OCI-LY7 (cell line): ENCODE results near the gene CCDC87. TPM values are rescaled to one million over a fixed set of nuclear protein-coding genes. Genes with fewer than 3 reads are reported as not detected.
"Not testable (repeated sequence)": the region's sequence is repeated elsewhere in the genome, so short reads cannot be mapped to it uniquely, and the experiment has no call there.

ENCODE experiments used
- BruUV-seq: library from RNA; stranded (reverse); fragments of 400-500 nt; replicated peaks from 2 replicates; lab custom pipeline; 2021; lab: Mats Ljungman, UMichigan
- CTCF ChIA-PET: fragments of 300-600 bp; sonication (Branson Sonifier 250); formaldehyde crosslinking; loops from one replicate; lab custom pipeline; 2022; ENCODE audit warnings: antibody characterized with exemption; ENCODE audit not compliant: unreplicated experiment; lab: Charles Lee
- POLR2A ChIA-PET: fragments of 300-600 bp; sonication (Branson Sonifier 250); formaldehyde crosslinking; loops from one replicate; lab custom pipeline; 2022; ENCODE audit warnings: antibody characterized with exemption; lab: Charles Lee
- DNase-seq: peaks from one replicate; pipeline ENCODE4 v3.0.0-alpha.2; 2015; ENCODE audit warnings: low spot score
- H2AFZ ChIP-seq: fragments of 200-600 bp; sonication (generic), shearing (Covaris generic); 2 replicates; pipeline ENCODE4 v1.6.1; 2014; ENCODE audit warnings: mild to moderate bottlenecking, antibody characterized with exemption, low read length, moderate library complexity
- H3K27ac ChIP-seq: fragments of 200-600 bp; sonication (generic); 2 replicates; pipeline ENCODE4 v1.5.1; 2014; ENCODE audit warnings: mixed run types, low read depth, mild to moderate bottlenecking, moderate library complexity, low read length, inconsistent platforms; ENCODE audit not compliant: poor library complexity, severe bottlenecking
- H3K36me3 ChIP-seq: fragments of 200-600 bp; sonication (generic); 2 replicates; pipeline ENCODE4 v1.6.1; 2014; ENCODE audit warnings: mild to moderate bottlenecking, antibody characterized with exemption, low read length, moderate library complexity, mixed read lengths; ENCODE audit not compliant: insufficient read depth
- H3K4me1 ChIP-seq: fragments of 200-600 bp; sonication (generic); 2 replicates; pipeline ENCODE4 v1.5.1; 2014; ENCODE audit warnings: mild to moderate bottlenecking, low read length; ENCODE audit not compliant: insufficient read depth, poor library complexity, severe bottlenecking
- H3K4me2 ChIP-seq: fragments of 200-600 bp; sonication (generic); 2 replicates; pipeline ENCODE4 v1.6.1; 2014; ENCODE audit warnings: mild to moderate bottlenecking, low read length
- H3K4me3 ChIP-seq: fragments of 200-600 bp; sonication (generic); 2 replicates; pipeline ENCODE4 v1.5.1; 2014; ENCODE audit warnings: mild to moderate bottlenecking, low read depth, low read length; ENCODE audit not compliant: poor library complexity, severe bottlenecking
- H3K79me2 ChIP-seq: fragments of 200-600 bp; sonication (generic); 2 replicates; pipeline ENCODE4 v1.6.1; 2016; ENCODE audit warnings: low read depth, mild to moderate bottlenecking, low read length, moderate library complexity, mixed read lengths; ENCODE audit not compliant: insufficient read depth
- H3K9me2 ChIP-seq: fragments of 200-600 bp; sonication (generic); 2 replicates; pipeline ENCODE4 v1.6.1; 2016; ENCODE audit warnings: mild to moderate bottlenecking, low read length, mixed read lengths; ENCODE audit not compliant: insufficient read depth
- H3K9me3 ChIP-seq: fragments of 200-600 bp; sonication (generic); 2 replicates; pipeline ENCODE4 v1.6.1; 2014; ENCODE audit warnings: mild to moderate bottlenecking, mixed run types, low read length, mixed read lengths
- H4K20me1 ChIP-seq: fragments of 200-600 bp; sonication (generic); 2 replicates; pipeline ENCODE4 v1.6.1; 2014; ENCODE audit warnings: mild to moderate bottlenecking, antibody characterized with exemption, low read length, moderate library complexity, mixed read lengths; ENCODE audit not compliant: insufficient read depth
- EZH2phosphoT487 ChIP-seq: fragments of 200-600 bp; sonication (generic); IDR thresholded peaks from 2 replicates; pipeline ENCODE4 v1.6.1; 2018; ENCODE audit warnings: low read depth, borderline replicate concordance, mild to moderate bottlenecking, mixed run types, antibody characterized with exemption, low read length, moderate library complexity, mixed read lengths
- intact Hi-C: fragments of 100-400 bp; cut with micrococcal nuclease; formaldehyde crosslinking; loops from one replicate; pipeline ENCODE4 v1.10.0; 2022; ENCODE audit not compliant: unreplicated experiment
- total RNA-seq, 2 experiments: library from RNA; depleted of rRNA in 1 of 2; stranded (reverse); fragments of >200 nt in 1 of 2; shearing (Covaris generic) in 1 of 2; gene quantifications; 2 replicates each; pipeline ENCODE4 v1.2.3, GENCODE V29; 2014 to 2022
- TF ChIP-seq, protein P1 (sequence below): fragments of 200-600 bp; sonication (generic); conservative IDR thresholded peaks from 2 replicates; pipeline ENCODE4 v1.5.1; 2014; ENCODE audit warnings: mild to moderate bottlenecking, antibody characterized with exemption, low read length, moderate library complexity, mixed read lengths

The CCDC87 gene
- total RNA-seq, 2 experiments from 2014 or later = 0.13 to 0.36 TPM

DNA sequence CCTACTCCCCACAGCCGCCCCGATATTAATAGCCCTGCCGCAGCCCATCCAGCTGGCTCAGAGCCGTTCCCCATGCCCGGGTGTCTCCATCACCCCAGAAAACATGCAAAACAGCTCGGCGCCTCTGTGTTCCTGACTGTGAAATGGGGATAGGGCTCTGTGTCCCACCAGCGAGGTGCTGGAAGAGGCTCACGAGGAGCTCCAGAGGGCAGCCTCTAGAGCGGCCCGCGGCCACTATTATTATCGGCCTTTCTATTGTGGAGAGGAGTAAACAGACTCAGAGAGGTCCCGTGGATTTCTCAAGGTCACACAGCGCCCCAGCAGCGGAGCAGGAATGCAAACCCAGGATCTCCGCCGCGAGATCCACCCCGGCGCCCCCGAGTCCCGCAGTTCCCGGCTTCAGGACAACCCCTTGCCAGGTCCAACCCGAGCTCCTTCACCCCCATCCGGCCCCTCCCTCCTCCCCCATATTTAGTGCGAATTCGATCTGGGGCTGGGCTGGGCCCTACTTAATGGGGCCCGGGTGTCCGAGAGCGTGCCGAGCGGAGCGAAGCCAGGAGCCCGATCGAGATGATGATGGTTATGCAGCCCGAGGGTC is 46.4 kb downstream of the CCDC87 start, which contains the start of gene ACTN3:
TSS of gene ACTN3 (plus strand) at position 536 of the 598 bp plus-strand sequence. CDS start at position 571, 35 bp downstream.
- Histone ChIP-seq H3K4me1 (peaks cover 33% of the 10 kb centered on the region), H3K27ac (peak within 1 kb of the TSS; percentile 79), H3K36me3 (peaks cover 12% of the 10 kb centered on the region), H3K4me3 (peak within 1 kb of the TSS; percentile 89), H3K4me2 (peak within 1 kb of the TSS; percentile 86), H3K9me2 (no peaks in the 10 kb centered on the region), H3K9me3 (no peaks in the 10 kb centered on the region), H4K20me1 (no peaks in the 10 kb centered on the region), H2AFZ (peak within 1 kb of the TSS; percentile 88), H3K79me2 (peaks cover 9% of the 10 kb centered on the region; the same call in 1 of the 2 replicates)
- ChIA-PET POLR2A (interaction anchor here (0.6 to 2.8 kb wide), 6 partner anchors 48 to 582 kb away, joined by 3 to 11 read pairs (median 4); partner anchors contain the start of gene RBM4B), CTCF (interaction anchor here (0.6 to 1.5 kb wide), 3 partner anchors 65 to 132 kb away, joined by 3 to 7 read pairs (median 3); partner anchors contain the start of genes MRPL11 and RBM4B)
- BruUV-seq = no TSS peak
- DNase-seq = no peak
- TF ChIP-seq, protein P1, sequence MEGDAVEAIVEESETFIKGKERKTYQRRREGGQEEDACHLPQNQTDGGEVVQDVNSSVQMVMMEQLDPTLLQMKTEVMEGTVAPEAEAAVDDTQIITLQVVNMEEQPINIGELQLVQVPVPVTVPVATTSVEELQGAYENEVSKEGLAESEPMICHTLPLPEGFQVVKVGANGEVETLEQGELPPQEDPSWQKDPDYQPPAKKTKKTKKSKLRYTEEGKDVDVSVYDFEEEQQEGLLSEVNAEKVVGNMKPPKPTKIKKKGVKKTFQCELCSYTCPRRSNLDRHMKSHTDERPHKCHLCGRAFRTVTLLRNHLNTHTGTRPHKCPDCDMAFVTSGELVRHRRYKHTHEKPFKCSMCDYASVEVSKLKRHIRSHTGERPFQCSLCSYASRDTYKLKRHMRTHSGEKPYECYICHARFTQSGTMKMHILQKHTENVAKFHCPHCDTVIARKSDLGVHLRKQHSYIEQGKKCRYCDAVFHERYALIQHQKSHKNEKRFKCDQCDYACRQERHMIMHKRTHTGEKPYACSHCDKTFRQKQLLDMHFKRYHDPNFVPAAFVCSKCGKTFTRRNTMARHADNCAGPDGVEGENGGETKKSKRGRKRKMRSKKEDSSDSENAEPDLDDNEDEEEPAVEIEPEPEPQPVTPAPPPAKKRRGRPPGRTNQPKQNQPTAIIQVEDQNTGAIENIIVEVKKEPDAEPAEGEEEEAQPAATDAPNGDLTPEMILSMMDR = no peak
- TF ChIP-seq EZH2phosphoT487 = no peak
- intact Hi-C loops = loop anchor here (1.0 kb wide), 1 partner anchor 66 kb away; the partner anchor contains the start of gene DPP3

- H2AFZ ChIP-seq = peak within 1 kb of the TSS; percentile 88
- DNase-seq = peak; percentile 91
- POLR2A ChIA-PET = interaction anchor here (0.8 to 2.8 kb wide), 5 partner anchors 12 to 132 kb away, joined by 3 to 11 read pairs (median 4); partner anchors contain the start of gene RBM4B
- H3K9me3 ChIP-seq = no peaks in the 10 kb centered on the region
- intact Hi-C loops = loop anchor here (1.0 kb wide), 1 partner anchor 66 kb away; the partner anchor contains the start of gene DPP3
- H4K20me1 ChIP-seq = no peaks in the 10 kb centered on the region
- peaks cover 9% of the 10 kb centered on the region; the same call in 1 of the 2 replicates for H3K79me2 ChIP-seq
- H3K4me1 ChIP-seq = peaks cover 33% of the 10 kb centered on the region
- BruUV-seq = no TSS peak
- peaks cover 13% of the 10 kb centered on the region for H3K36me3 ChIP-seq
- H3K9me2 ChIP-seq = no peaks in the 10 kb centered on the region
- H3K4me3 ChIP-seq = peak within 1 kb of the TSS; percentile 89
- H3K27ac ChIP-seq = peak within 1 kb of the TSS; percentile 79
- CTCF ChIA-PET = interaction anchor here (0.6 to 1.5 kb wide), 3 partner anchors 65 to 132 kb away, joined by 3 to 7 read pairs (median 3); partner anchors contain the start of genes MRPL11 and RBM4B
- peak within 1 kb of the TSS; percentile 86 for H3K4me2 ChIP-seq
- TF ChIP-seq, protein P1 = no peak
- no peak for TF ChIP-seq EZH2phosphoT487
These were observed 47.0 kb downstream of the CCDC87 start, which contains the start of gene ZDHHC24 for GRCh38 chr11:66545701-66546367. Gene ZDHHC24 (minus strand): TSS chr11:66546048. CDS start chr11:66546003, 45 bp downstream.

DNA sequence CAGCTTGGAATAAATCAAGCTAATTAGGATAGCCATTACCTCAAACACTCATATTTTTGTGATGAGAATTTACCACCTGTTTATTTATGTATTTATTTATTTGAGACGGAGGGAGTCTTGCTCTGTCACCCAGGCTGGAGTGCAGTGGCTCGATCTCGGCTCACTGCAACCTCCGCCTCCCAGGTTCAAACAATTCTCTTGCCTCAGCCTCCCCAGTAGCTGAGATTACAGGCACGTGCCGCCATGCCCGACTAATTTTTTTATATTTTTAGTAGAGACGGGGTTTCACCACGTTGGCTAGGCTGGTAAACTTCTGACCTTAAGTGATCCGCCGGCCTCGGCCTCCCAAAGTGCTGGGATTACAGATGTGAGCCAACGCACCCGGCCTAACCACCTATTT is 47.9 kb downstream of the CCDC87 start:
- ChIA-PET POLR2A (interaction anchor here (0.6 to 2.8 kb wide), 3 partner anchors 11 to 133 kb away, joined by 4 to 11 read pairs (median 5); partner anchors contain the start of gene RBM4B), CTCF (interaction anchor here (1.5 kb wide), 1 partner anchor 133 kb away, joined by 7 read pairs; the partner anchor contains the start of gene RBM4B)
- Histone ChIP-seq H2AFZ (peak overlapping the region; percentile 88), H3K4me3 (peak overlapping the region; percentile 89), H3K27ac (peak overlapping the region; percentile 79), H3K4me2 (peak overlapping the region; percentile 86), H3K4me1 (peaks cover 33% of the 10 kb centered on the region), H3K36me3 (peaks cover 13% of the 10 kb centered on the region)
- intact Hi-C loops = loop anchor here (5.0 kb wide), 1 partner anchor 72 kb away; the partner anchor contains the start of gene RBM14
- H4K20me1 ChIP-seq, H3K9me3 ChIP-seq, H3K79me2 ChIP-seq, H3K9me2 ChIP-seq: not testable (repeated sequence)
- DNase-seq = peak; percentile 41
- TSS peak; percentile 75 for BruUV-seq
